Stomach smooth muscle (tissue), 2 donors: ENCODE measurements around the gene CLEC4E.

Experiments
- H3K27ac ChIP-seq: one replicate; pipeline ENCODE4 v1.7.0; 2013; ENCODE audit warnings: mild to moderate bottlenecking, low read length, inconsistent platforms
- H3K27me3 ChIP-seq, 2 donors: one replicate each; pipeline ENCODE4 v1.7.0; 2013; ENCODE audit warnings: low read length in 2 of 2; ENCODE audit not compliant: insufficient read depth in 2 of 2, control insufficient read depth in 1 of 2
- H3K36me3 ChIP-seq, 2 donors: one replicate each; pipeline ENCODE4 v1.7.0; 2013; ENCODE audit warnings: low read length in 2 of 2; ENCODE audit not compliant: control insufficient read depth in 2 of 2, insufficient read depth in 2 of 2
- H3K4me1 ChIP-seq: one replicate; pipeline ENCODE4 v1.7.0; 2013; ENCODE audit warnings: low read length; ENCODE audit not compliant: control insufficient read depth, insufficient read depth
- H3K4me3 ChIP-seq, 2 donors: one replicate each; pipeline ENCODE4 v1.7.0; 2013; ENCODE audit warnings: low read length in 2 of 2
- H3K9ac ChIP-seq, 2 donors: one replicate each; pipeline ENCODE4 v1.7.0; 2013; ENCODE audit warnings: low read length in 2 of 2, mild to moderate bottlenecking in 1 of 2
- H3K9me3 ChIP-seq, 2 donors: one replicate each; pipeline ENCODE4 v1.7.0; 2013; ENCODE audit warnings: low read length in 2 of 2; ENCODE audit not compliant: control insufficient read depth in 2 of 2
- donor health status: healthy.
- donor health status: Pancreatic carcinoma.

CLEC4E gene

DNA sequence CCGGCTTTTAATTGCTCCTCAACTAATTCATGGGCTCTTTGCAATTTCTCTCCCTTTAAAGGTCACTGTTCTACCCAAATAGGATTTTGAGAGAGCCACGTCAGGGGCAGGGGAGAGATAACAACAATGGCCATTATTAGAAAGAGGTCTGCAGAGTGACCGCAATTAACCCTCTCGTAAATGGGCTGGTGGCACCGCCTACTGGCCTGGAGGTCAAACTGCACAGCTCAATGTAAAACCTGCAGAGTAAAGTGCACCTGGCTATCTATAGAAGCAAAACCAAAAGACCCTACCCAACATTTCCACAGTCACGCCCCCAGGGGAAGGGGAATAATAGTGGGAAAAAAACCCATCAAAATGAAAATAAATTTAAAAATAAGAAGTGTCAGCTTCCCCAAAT is 21.6 kb upstream of the CLEC4E start:
- Histone ChIP-seq H3K27ac (no peak overlapping the region), H3K27me3 (no peaks in the 10 kb centered on the region), H3K4me1 (no peaks in the 10 kb centered on the region), H3K9me3 (peaks cover 0 to 6% of the 10 kb centered on the region in 2 donors), H3K9ac (no peak overlapping the region), H3K36me3 (no peaks in the 10 kb centered on the region), H3K4me3 (no peak overlapping the region)

GRCh38 chr12:8561011-8561410 is 20.3 kb upstream of the CLEC4E start:
- H3K36me3 ChIP-seq = no peaks in the 10 kb centered on the region
- no peak overlapping the region for H3K27ac ChIP-seq
- H3K9me3 ChIP-seq = peaks cover 0 to 6% of the 10 kb centered on the region in 2 donors
- no peak overlapping the region for H3K4me3 ChIP-seq
- no peaks in the 10 kb centered on the region for H3K27me3 ChIP-seq
- H3K4me1 ChIP-seq = no peaks in the 10 kb centered on the region
- H3K9ac ChIP-seq = no peak overlapping the region

- no peak overlapping the region for H3K4me3 ChIP-seq
- H3K4me1 ChIP-seq = no peaks in the 10 kb centered on the region
- no peak overlapping the region for H3K9ac ChIP-seq
- H3K27ac ChIP-seq = no peak overlapping the region
- H3K27me3 ChIP-seq = no peaks in the 10 kb centered on the region
- no peaks in the 10 kb centered on the region for H3K36me3 ChIP-seq
- peaks cover 0 to 6% of the 10 kb centered on the region in 2 donors for H3K9me3 ChIP-seq
These were observed 19.0 kb upstream of the CLEC4E start for GRCh38 chr12:8559676-8560075.

DNA sequence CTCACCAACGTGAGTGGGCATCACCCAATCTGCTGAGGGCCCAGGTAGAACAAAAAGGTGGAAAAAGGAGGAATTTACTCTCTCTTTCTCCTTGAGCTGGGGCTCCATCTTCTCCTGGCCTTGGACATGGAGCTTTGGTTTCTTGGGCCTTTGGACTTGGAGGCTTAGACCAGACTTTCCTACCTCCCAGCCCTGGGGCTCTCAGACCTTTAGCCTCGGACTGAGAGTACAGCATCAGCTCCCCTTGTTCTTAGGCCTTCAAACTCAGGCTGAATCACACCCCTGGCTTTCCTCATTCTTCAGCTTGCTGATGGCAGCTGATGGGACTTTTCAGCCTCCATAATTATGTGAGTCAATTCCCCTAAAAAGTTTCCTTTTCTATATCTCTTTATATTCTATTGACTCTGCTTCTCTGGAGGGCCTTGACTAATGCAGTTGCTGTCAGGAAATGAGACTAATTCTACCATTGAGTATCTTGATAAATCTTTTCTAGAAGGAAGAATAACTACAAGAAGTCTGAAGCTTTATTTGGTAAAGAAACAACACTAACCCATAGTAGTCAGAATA is 15.9 kb upstream of the CLEC4E start:
- Histone ChIP-seq H3K36me3 (no peaks in the 10 kb centered on the region), H3K27ac (no peak overlapping the region), H3K27me3 (no peaks in the 10 kb centered on the region), H3K4me1 (no peaks in the 10 kb centered on the region), H3K9me3 (no peaks in the 10 kb centered on the region), H3K9ac (no peak overlapping the region), H3K4me3 (no peak overlapping the region)

- H3K27me3 ChIP-seq = no peaks in the 10 kb centered on the region
- H3K9me3 ChIP-seq = no peaks in the 10 kb centered on the region
- no peak overlapping the region for H3K9ac ChIP-seq
- H3K4me1 ChIP-seq = no peaks in the 10 kb centered on the region
- H3K36me3 ChIP-seq = no peaks in the 10 kb centered on the region
- H3K27ac ChIP-seq = no peak overlapping the region
- H3K4me3 ChIP-seq = no peak overlapping the region
These were observed 13.9 kb upstream of the CLEC4E start for GRCh38 chr12:8554451-8555195.

- Histone ChIP-seq H3K4me1 (no peaks in the 10 kb centered on the region), H3K4me3 (no peak overlapping the region), H3K9me3 (no peaks in the 10 kb centered on the region), H3K27me3 (no peaks in the 10 kb centered on the region), H3K27ac (no peak overlapping the region), H3K9ac (no peak overlapping the region), H3K36me3 (no peaks in the 10 kb centered on the region)
These were observed 12.5 kb upstream of the CLEC4E start for GRCh38 chr12:8553088-8553627.

- H3K27me3 ChIP-seq = no peaks in the 10 kb centered on the region
- no peaks in the 10 kb centered on the region for H3K9me3 ChIP-seq
- H3K27ac ChIP-seq = no peak overlapping the region
- no peaks in the 10 kb centered on the region for H3K4me1 ChIP-seq
- no peak overlapping the region for H3K9ac ChIP-seq
- H3K4me3 ChIP-seq = no peak overlapping the region
- no peaks in the 10 kb centered on the region for H3K36me3 ChIP-seq
These were observed 8.7 kb upstream of the CLEC4E start for GRCh38 chr12:8549381-8549780.

GRCh38 chr12:8548192-8548591 is 7.5 kb upstream of the CLEC4E start:
- H3K9ac ChIP-seq = no peak overlapping the region
- H3K4me3 ChIP-seq = no peak overlapping the region
- H3K4me1 ChIP-seq = no peaks in the 10 kb centered on the region
- no peaks in the 10 kb centered on the region for H3K27me3 ChIP-seq
- H3K9me3 ChIP-seq = no peaks in the 10 kb centered on the region
- H3K36me3 ChIP-seq = no peaks in the 10 kb centered on the region
- no peak overlapping the region for H3K27ac ChIP-seq

DNA sequence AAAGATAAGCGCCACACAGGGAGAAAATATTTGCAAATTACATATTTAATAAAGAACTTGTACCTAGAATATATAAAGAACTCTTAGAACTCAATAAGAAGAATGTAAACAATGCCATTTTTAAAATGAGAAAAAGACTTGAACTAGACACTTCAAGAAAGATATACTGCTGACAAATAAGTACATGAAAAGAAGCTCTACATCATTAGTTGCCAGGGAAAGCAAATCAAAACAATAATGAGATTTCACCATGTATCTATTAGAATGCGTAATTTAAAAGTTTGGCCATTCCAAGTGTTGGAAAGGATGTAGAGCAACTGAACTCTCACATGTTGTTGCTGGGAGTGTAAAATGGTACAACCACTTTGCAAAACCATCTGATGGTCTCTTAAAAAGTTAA is 6.9 kb upstream of the CLEC4E start:
- H3K27me3 ChIP-seq = no peaks in the 10 kb centered on the region
- H3K9ac ChIP-seq = no peak overlapping the region
- no peak overlapping the region for H3K27ac ChIP-seq
- H3K9me3 ChIP-seq = no peaks in the 10 kb centered on the region
- H3K36me3 ChIP-seq = no peaks in the 10 kb centered on the region
- H3K4me3 ChIP-seq = no peak overlapping the region
- H3K4me1 ChIP-seq = no peaks in the 10 kb centered on the region

DNA sequence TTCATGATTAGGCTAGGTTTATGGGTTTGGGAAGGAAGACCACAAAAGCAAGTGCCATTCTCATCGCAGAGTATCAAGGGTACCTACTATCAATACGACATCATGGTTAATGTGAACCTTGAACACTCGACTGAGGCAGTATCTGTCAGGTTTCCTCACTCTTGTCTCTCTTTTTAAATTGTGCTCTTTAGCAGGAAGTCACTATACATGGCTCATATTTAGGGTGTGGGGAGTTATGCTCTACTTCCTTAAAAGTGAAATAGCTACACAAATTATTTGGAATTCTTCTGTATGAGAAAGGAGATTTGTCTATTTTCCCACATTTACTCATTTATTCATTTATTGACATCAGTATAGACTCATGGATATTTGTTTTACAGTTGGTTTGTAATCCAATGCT is 5.9 kb upstream of the CLEC4E start:
- Histone ChIP-seq H3K27ac (no peak overlapping the region), H3K9me3 (no peaks in the 10 kb centered on the region), H3K4me3 (no peak overlapping the region), H3K4me1 (no peaks in the 10 kb centered on the region), H3K36me3 (no peaks in the 10 kb centered on the region), H3K9ac (no peak overlapping the region), H3K27me3 (no peaks in the 10 kb centered on the region)

DNA sequence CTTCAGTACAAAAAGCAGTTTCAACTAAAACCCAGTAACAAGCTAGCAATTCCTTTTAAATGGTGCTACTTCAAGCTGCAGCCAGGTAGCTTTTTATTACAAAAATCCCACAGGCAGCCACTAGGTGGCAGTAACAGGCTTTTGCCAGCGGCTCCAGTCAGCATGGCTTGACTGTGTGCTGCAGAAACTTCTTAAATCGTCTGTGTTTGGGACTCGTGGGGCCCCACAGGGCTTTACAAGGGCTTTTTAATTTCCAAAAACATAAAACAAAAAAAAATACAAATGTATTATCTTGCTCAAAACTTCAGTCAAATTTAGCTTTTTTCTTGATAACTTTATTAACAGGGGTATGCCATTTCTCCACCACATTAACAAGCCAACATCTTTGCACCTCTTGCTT is 3.6 kb upstream of the CLEC4E start:
- no peaks in the 10 kb centered on the region for H3K4me1 ChIP-seq
- H3K9ac ChIP-seq = no peak overlapping the region
- H3K27me3 ChIP-seq = no peaks in the 10 kb centered on the region
- no peak overlapping the region for H3K4me3 ChIP-seq
- no peaks in the 10 kb centered on the region for H3K9me3 ChIP-seq
- H3K27ac ChIP-seq = no peak overlapping the region
- no peaks in the 10 kb centered on the region for H3K36me3 ChIP-seq
